ENCODE results near the gene TJP2. TPM values are rescaled to one million over a fixed set of nuclear protein-coding genes. Genes with fewer than 3 reads are reported as not detected.

Gene TJP2
- total RNA-seq, 4 donors from 2014 or later, result 96.3 to 240 (median 117) TPM

DNA sequence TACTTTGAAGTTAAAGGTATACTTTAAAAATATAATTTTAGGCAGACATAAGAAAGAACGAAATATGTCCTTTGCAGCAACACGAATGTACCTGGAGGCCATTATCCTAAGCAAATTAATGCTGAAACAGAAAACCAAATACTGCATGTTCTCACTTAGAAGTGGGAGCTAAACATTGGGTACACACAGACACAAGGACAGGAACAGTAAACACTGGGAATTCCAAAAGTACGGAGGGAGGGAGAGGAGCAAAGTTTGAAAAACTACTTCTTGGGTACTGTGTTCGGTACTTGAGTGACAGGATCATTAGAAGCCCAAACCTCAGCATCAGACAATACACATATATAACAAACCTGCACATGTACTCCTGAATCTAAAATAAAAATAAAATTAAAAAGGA is 40.9 kb downstream of the TJP2 start:
- TF ChIP-seq, protein P1, sequence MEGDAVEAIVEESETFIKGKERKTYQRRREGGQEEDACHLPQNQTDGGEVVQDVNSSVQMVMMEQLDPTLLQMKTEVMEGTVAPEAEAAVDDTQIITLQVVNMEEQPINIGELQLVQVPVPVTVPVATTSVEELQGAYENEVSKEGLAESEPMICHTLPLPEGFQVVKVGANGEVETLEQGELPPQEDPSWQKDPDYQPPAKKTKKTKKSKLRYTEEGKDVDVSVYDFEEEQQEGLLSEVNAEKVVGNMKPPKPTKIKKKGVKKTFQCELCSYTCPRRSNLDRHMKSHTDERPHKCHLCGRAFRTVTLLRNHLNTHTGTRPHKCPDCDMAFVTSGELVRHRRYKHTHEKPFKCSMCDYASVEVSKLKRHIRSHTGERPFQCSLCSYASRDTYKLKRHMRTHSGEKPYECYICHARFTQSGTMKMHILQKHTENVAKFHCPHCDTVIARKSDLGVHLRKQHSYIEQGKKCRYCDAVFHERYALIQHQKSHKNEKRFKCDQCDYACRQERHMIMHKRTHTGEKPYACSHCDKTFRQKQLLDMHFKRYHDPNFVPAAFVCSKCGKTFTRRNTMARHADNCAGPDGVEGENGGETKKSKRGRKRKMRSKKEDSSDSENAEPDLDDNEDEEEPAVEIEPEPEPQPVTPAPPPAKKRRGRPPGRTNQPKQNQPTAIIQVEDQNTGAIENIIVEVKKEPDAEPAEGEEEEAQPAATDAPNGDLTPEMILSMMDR (IDR thresholded peaks at IDR 0.05), result no peak
- TF ChIP-seq POLR2A (IDR thresholded peaks at IDR 0.05), result no peak
- TF ChIP-seq POLR2AphosphoS5 (IDR thresholded peaks at IDR 0.05), result no peak
- no peak for TF ChIP-seq EP300 (IDR thresholded peaks at IDR 0.05)
- no peak for DNase-seq (ENCODE audit: low spot score in 2 of 2)
- no peaks in the 10 kb centered on the region for H3K9me3 ChIP-seq
- H3K27me3 ChIP-seq, result no peaks in the 10 kb centered on the region
- no peak overlapping the region for H3K4me3 ChIP-seq
- no peaks in the 10 kb centered on the region for H3K4me1 ChIP-seq
- H3K36me3 ChIP-seq, result peaks cover 25% of the 10 kb centered on the region
- 91% methylated on average over 4 of the region's 4 CpGs for WGBS
- H3K27ac ChIP-seq, result no peak overlapping the region

DNA sequence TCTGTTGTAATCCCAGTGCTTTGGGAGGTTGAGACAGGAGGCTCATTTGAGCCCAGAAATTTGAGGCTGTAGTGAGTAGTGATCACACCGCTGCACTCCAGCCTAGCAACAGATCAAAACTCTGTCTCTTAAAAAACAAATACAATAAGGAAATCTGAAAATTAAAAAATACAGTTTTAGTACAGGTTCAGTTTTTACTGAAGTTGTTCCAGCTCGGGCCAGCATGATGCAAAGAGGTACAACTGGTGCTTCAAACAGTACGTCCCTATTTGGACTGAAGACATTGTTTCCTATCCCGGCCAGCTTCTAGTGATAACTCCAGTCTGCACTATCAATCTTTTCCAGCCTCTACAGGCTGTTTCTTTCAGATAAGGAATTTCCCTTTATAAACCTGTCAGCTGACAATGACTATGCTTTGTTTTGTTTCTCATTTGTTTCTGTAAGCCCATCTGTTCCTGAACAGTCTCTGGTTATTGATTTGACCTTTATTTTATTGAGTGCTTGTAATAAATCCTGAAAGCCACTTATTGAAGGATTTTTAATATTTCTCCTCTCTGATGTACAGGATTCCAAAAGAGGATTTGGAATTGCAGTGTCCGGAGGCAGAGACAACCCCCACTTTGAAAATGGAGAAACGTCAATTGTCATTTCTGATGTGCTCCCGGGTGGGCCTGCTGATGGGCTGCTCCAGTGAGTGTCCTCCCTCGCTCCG is 41.9 kb downstream of the TJP2 start:
- H3K4me3 ChIP-seq, result no peak overlapping the region
- 81% methylated on average over 9 of the region's 9 CpGs for WGBS
- TF ChIP-seq EP300 (IDR thresholded peaks at IDR 0.05) (no peak), POLR2AphosphoS5 (IDR thresholded peaks at IDR 0.05) (no peak), POLR2A (IDR thresholded peaks at IDR 0.05) (no peak)
- TF ChIP-seq, protein P1 (IDR thresholded peaks at IDR 0.05), result no peak
- DNase-seq (ENCODE audit: low spot score in 2 of 2), result no peak
- H3K27ac ChIP-seq, result no peak overlapping the region
- H3K27me3 ChIP-seq, result no peaks in the 10 kb centered on the region
- H3K4me1 ChIP-seq, result no peaks in the 10 kb centered on the region
- H3K9me3 ChIP-seq, result no peaks in the 10 kb centered on the region
- H3K36me3 ChIP-seq, result peaks cover 31% of the 10 kb centered on the region

- Histone ChIP-seq H3K27me3 (no peaks in the 10 kb centered on the region), H3K36me3 (peaks cover 38% of the 10 kb centered on the region), H3K27ac (no peak overlapping the region), H3K4me3 (no peak overlapping the region), H3K4me1 (no peaks in the 10 kb centered on the region), H3K9me3 (no peaks in the 10 kb centered on the region)
- no peak for DNase-seq (ENCODE audit: low spot score in 2 of 2)
- TF ChIP-seq POLR2A (IDR thresholded peaks at IDR 0.05), result no peak
- no peak for TF ChIP-seq EP300 (IDR thresholded peaks at IDR 0.05)
- TF ChIP-seq POLR2AphosphoS5 (IDR thresholded peaks at IDR 0.05), result no peak
- TF ChIP-seq, protein P1 (IDR thresholded peaks at IDR 0.05), result no peak
- 85% methylated on average over 3 of the region's 3 CpGs for WGBS
These were observed 44.1 kb downstream of the TJP2 start for GRCh38 chr9:69218166-69218565.

DNA sequence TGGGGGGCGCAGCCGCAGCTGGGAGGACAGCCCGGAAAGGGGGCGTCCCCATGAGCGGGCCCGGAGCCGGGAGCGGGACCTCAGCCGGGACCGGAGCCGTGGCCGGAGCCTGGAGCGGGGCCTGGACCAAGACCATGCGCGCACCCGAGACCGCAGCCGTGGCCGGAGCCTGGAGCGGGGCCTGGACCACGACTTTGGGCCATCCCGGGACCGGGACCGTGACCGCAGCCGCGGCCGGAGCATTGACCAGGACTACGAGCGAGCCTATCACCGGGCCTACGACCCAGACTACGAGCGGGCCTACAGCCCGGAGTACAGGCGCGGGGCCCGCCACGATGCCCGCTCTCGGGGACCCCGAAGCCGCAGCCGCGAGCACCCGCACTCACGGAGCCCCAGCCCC is 47.0 kb downstream of the TJP2 start:
- Histone ChIP-seq H3K27ac (no peak overlapping the region), H3K27me3 (no peaks in the 10 kb centered on the region), H3K9me3 (no peaks in the 10 kb centered on the region), H3K4me3 (no peak overlapping the region), H3K4me1 (no peaks in the 10 kb centered on the region), H3K36me3 (peaks cover 48% of the 10 kb centered on the region)
- WGBS, result 96% methylated on average over 34 of the region's 47 CpGs
- TF ChIP-seq POLR2AphosphoS5 (IDR thresholded peaks at IDR 0.05) (no peak), EP300 (IDR thresholded peaks at IDR 0.05) (no peak), POLR2A (IDR thresholded peaks at IDR 0.05) (no peak)
- TF ChIP-seq, protein P1 (IDR thresholded peaks at IDR 0.05), result no peak
- DNase-seq (ENCODE audit: low spot score in 2 of 2), result no peak

DNA sequence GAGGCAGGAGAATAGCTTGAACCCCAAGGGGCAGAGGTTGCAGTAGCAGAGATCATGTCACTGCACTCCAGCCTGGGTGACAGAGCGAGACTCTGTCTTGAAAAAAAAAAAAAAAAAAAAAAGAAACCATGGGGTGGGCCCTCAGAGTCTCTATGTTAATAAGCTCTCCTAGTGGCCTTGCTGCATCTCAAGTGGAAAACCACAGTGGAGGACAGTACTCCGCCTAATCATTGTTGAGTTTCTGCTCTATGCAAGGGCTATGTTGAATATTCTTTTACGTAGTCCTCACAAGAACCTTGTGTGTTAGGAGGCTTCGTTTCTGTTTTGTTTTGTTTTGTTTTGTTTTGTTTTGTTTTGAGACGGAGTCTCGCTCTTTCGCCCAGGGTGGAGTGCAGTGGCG is 48.9 kb downstream of the TJP2 start:
- H3K9me3 ChIP-seq, result no peaks in the 10 kb centered on the region
- no peak for DNase-seq (ENCODE audit: low spot score in 2 of 2)
- 93% methylated on average over 8 of the region's 8 CpGs for WGBS
- H3K4me3 ChIP-seq, result no peak overlapping the region
- TF ChIP-seq, protein P1 (IDR thresholded peaks at IDR 0.05), result no peak
- TF ChIP-seq EP300 (IDR thresholded peaks at IDR 0.05) (no peak), POLR2A (IDR thresholded peaks at IDR 0.05) (no peak), POLR2AphosphoS5 (IDR thresholded peaks at IDR 0.05) (no peak)
- H3K27ac ChIP-seq, result no peak overlapping the region
- no peaks in the 10 kb centered on the region for H3K27me3 ChIP-seq
- no peaks in the 10 kb centered on the region for H3K4me1 ChIP-seq
- peaks cover 50% of the 10 kb centered on the region for H3K36me3 ChIP-seq

Data from suprapubic skin (tissue), 4 donors.